Suppressor macrophage (primary cell): ENCODE data around the gene SARS1.

Experiments
- DNase-seq, 4 experiments: peaks; one replicate each; pipeline ENCODE4 v3.0.0-alpha.2; 2020 to 2022

The SARS1 gene

GRCh38 chr1:109251277-109252166, 37.8 kb downstream of the SARS1 start:
- no peak for DNase-seq

- DNase-seq = no peak
These were observed 38.6 kb downstream of the SARS1 start for GRCh38 chr1:109252167-109252892.

- no peak for DNase-seq
These were observed 39.4 kb downstream of the SARS1 start for GRCh38 chr1:109252893-109253802.

- no peak for DNase-seq
These were observed 40.3 kb downstream of the SARS1 start for GRCh38 chr1:109253803-109254620.

- DNase-seq = no peak
These were observed 40.9 kb downstream of the SARS1 start for GRCh38 chr1:109254621-109255096.

GRCh38 chr1:109255097-109255651, 41.5 kb downstream of the SARS1 start:
- no peak for DNase-seq

GRCh38 chr1:109255678-109256077, 42.0 kb downstream of the SARS1 start:
- DNase-seq = no peak

GRCh38 chr1:109256085-109256484, 42.4 kb downstream of the SARS1 start:
- no peak for DNase-seq

- no peak for DNase-seq
These were observed 43.4 kb downstream of the SARS1 start for GRCh38 chr1:109256971-109257681.

GRCh38 chr1:109257682-109258421, 44.1 kb downstream of the SARS1 start:
- no peak for DNase-seq

- DNase-seq = no peak
These were observed 45.1 kb downstream of the SARS1 start for GRCh38 chr1:109258481-109259466.

GRCh38 chr1:109259674-109260557, 46.2 kb downstream of the SARS1 start:
- no peak for DNase-seq

- DNase-seq = no peak
These were observed 47.3 kb downstream of the SARS1 start for GRCh38 chr1:109261006-109261405.

GRCh38 chr1:109261578-109261977, 47.9 kb downstream of the SARS1 start:
- no peak for DNase-seq

- no peak for DNase-seq
These were observed 48.7 kb downstream of the SARS1 start for GRCh38 chr1:109262231-109263055.

- no peak for DNase-seq
These were observed 49.5 kb downstream of the SARS1 start for GRCh38 chr1:109263234-109263596.
